Body of pancreas (tissue), 4 donors: Measurements from ENCODE around the gene POR.

ENCODE experiments used
- CTCF ChIP-seq, 7 experiments: fragments of 450-650 bp in 4 of 7; fragments of 200-600 bp in 3 of 7; sonication (generic) in 3 of 7; IDR thresholded peaks; one replicate each; pipeline ENCODE4 v1.5.1; 2016 to 2019; ENCODE audit warnings: antibody characterized with exemption in 7 of 7
- POLR2A ChIP-seq, 3 donors: fragments of 450-650 bp; IDR thresholded peaks; one replicate each; pipeline ENCODE4 v1.6.1; 2016; ENCODE audit warnings: antibody characterized with exemption in 3 of 3, mild to moderate bottlenecking in 2 of 3

GRCh38 chr7:75983471-75984129, 68.6 kb downstream of the POR start:
- no peak for TF ChIP-seq CTCF (IDR thresholded peaks at IDR 0.05)
- TF ChIP-seq POLR2A (IDR thresholded peaks at IDR 0.05): no peak
